Epidermal melanocyte (primary cell): ENCODE results near the gene MAPRE2.

Experiments
- DNase-seq: peaks from one replicate; pipeline ENCODE4 v3.0.0; 2011; ENCODE audit warnings: low spot score; ENCODE audit not compliant: insufficient read length

MAPRE2 gene

GRCh38 chr18:35040988-35041814 lies at the start of gene MAPRE2:
MAPRE2 (plus strand) TSS chr18:35041413; CDS start chr18:35041540, 127 bp downstream.
- peak; percentile 87 for DNase-seq

- no peak for DNase-seq
These were observed 49.7 kb upstream of the MAPRE2 start for GRCh38 chr18:34991561-34991960.

- no peak for DNase-seq
These were observed 47.9 kb upstream of the MAPRE2 start for GRCh38 chr18:34993289-34993688.

GRCh38 chr18:34995746-34996145 lies 45.5 kb upstream of the MAPRE2 start:
- no peak for DNase-seq

GRCh38 chr18:34998661-34999060 lies 42.6 kb upstream of the MAPRE2 start:
- no peak for DNase-seq

- no peak for DNase-seq
These were observed 41.4 kb upstream of the MAPRE2 start for GRCh38 chr18:34999756-35000289.

GRCh38 chr18:35000457-35000856 lies 40.8 kb upstream of the MAPRE2 start:
- DNase-seq: no peak

- DNase-seq: no peak
These were observed 39.1 kb upstream of the MAPRE2 start for GRCh38 chr18:35002120-35002519.

- DNase-seq: peak; percentile 57
These were observed 35.1 kb upstream of the MAPRE2 start for GRCh38 chr18:35005963-35006577.

- DNase-seq: no peak
These were observed 31.1 kb upstream of the MAPRE2 start for GRCh38 chr18:35010156-35010555.

GRCh38 chr18:35010993-35011392 lies 30.2 kb upstream of the MAPRE2 start:
- no peak for DNase-seq

- DNase-seq: no peak
These were observed 21.3 kb upstream of the MAPRE2 start for GRCh38 chr18:35019933-35020332.

GRCh38 chr18:35022426-35023001 lies 18.7 kb upstream of the MAPRE2 start:
- DNase-seq: no peak

GRCh38 chr18:35024196-35024595 lies 17.0 kb upstream of the MAPRE2 start:
- DNase-seq: no peak

GRCh38 chr18:35024965-35025364 lies 16.2 kb upstream of the MAPRE2 start:
- DNase-seq: peak; percentile 37

GRCh38 chr18:35026407-35027061 lies 14.7 kb upstream of the MAPRE2 start:
- no peak for DNase-seq

GRCh38 chr18:35027206-35027605 lies 14.0 kb upstream of the MAPRE2 start:
- no peak for DNase-seq

- no peak for DNase-seq
These were observed 12.7 kb upstream of the MAPRE2 start for GRCh38 chr18:35028536-35028935.

- DNase-seq: no peak
These were observed 12.1 kb upstream of the MAPRE2 start for GRCh38 chr18:35029103-35029502.

- DNase-seq: no peak
These were observed 11.4 kb upstream of the MAPRE2 start for GRCh38 chr18:35029770-35030169.

GRCh38 chr18:35030277-35030989 lies 10.8 kb upstream of the MAPRE2 start:
- DNase-seq: no peak
